Endothelial cell of umbilical vein (primary cell): ENCODE measurements around the gene GPD2. TPM values are rescaled to one million over a fixed set of nuclear protein-coding genes. Genes with fewer than 3 reads are reported as not detected.

Experiments
- BruUV-seq: library from RNA; stranded (reverse); fragments of 400-500 nt; replicated peaks from 2 replicates; lab custom pipeline; 2021; lab: Mats Ljungman, UMichigan
- CTCF ChIA-PET: fragments of 300-600, 350-600 bp; sonication (Branson Sonifier 250); formaldehyde crosslinking; loops from one replicate; lab custom pipeline; 2021; ENCODE audit warnings: antibody characterized with exemption, inconsistent platforms; lab: Charles Lee
- POLR2A ChIA-PET: fragments of 300-600, 350-600 bp; sonication (Branson Sonifier 250); formaldehyde crosslinking; loops from one replicate; lab custom pipeline; 2021; ENCODE audit warnings: antibody characterized with exemption, inconsistent platforms; lab: Charles Lee
- DNase-seq: peaks from one replicate; pipeline ENCODE4 v3.0.0-alpha.2; 2011; ENCODE audit warnings: low read depth, low spot score
- FAIRE-seq: peaks from 2 replicates; lab custom pipeline; 2011; peaks lifted over from hg19 to GRCh38; lab: Jason Lieb, UNC
- H2AFZ ChIP-seq: 2 replicates; pipeline ENCODE4 v1.6.0; 2012; ENCODE audit warnings: low read depth, low read length, control low read depth, inconsistent platforms
- H3K27ac ChIP-seq: 2 replicates; pipeline ENCODE4 v1.5.1; 2011; ENCODE audit warnings: low read depth, mild to moderate bottlenecking, control low read depth, low read length, moderate library complexity; ENCODE audit not compliant: insufficient read depth
- H3K27me3 ChIP-seq, 2 experiments: 2 replicates each; pipeline versions ENCODE4 v1.6.0 to v1.6.1; 2011; ENCODE audit warnings: low read length in 2 of 2, mixed read lengths in 1 of 2; ENCODE audit not compliant: control insufficient read depth in 2 of 2, insufficient read depth in 2 of 2
- H3K36me3 ChIP-seq, 2 experiments: 2 replicates in 1 of 2; 3 replicates in 1 of 2; pipeline ENCODE4 v1.5.1; 2011; ENCODE audit warnings: low read length in 2 of 2, mild to moderate bottlenecking in 1 of 2, moderate library complexity in 1 of 2; ENCODE audit not compliant: control insufficient read depth in 2 of 2, insufficient read depth in 2 of 2; ENCODE audit errors: extremely low read depth in 1 of 2
- H3K4me1 ChIP-seq: 3 replicates; pipeline ENCODE4 v1.5.1; 2011; ENCODE audit warnings: mild to moderate bottlenecking, low read length; ENCODE audit not compliant: control insufficient read depth, insufficient read depth; ENCODE audit errors: extremely low read depth
- H3K4me2 ChIP-seq: 2 replicates; pipeline ENCODE4 v1.6.1; 2011; ENCODE audit warnings: low read length, control low read depth, mixed read lengths; ENCODE audit not compliant: insufficient read depth
- H3K4me3 ChIP-seq, 3 experiments: fragments of 200-600 bp in 1 of 3; sonication (generic), shearing (Covaris generic) in 1 of 3; replicated peaks in 1 of 3; 2 replicates each; pipeline ENCODE4 v1.5.1; 2011 to 2016; ENCODE audit warnings: control low read depth in 3 of 3, low read length in 3 of 3, mild to moderate bottlenecking in 2 of 3, inconsistent platforms in 1 of 3, low read depth in 1 of 3, moderate library complexity in 1 of 3; ENCODE audit not compliant: insufficient read depth in 1 of 3
- H3K79me2 ChIP-seq: 2 replicates; pipeline ENCODE4 v1.6.0; 2012; ENCODE audit warnings: low read length, inconsistent platforms; ENCODE audit not compliant: control insufficient read depth, insufficient read depth
- H3K9ac ChIP-seq: replicated peaks from 2 replicates; pipeline ENCODE3; 2011; ENCODE audit warnings: low read length, control low read depth; ENCODE audit not compliant: insufficient read depth; ENCODE audit errors: extremely low read depth
- H3K9me1 ChIP-seq: replicated peaks from 3 replicates; pipeline ENCODE4 v1.6.0; 2011; ENCODE audit warnings: mild to moderate bottlenecking, low read length; ENCODE audit not compliant: control insufficient read depth, insufficient read depth; ENCODE audit errors: extremely low read depth
- H3K9me3 ChIP-seq: replicated peaks from 2 replicates; pipeline ENCODE4 v1.5.1; 2012; ENCODE audit warnings: low read length, inconsistent platforms; ENCODE audit not compliant: control insufficient read depth, insufficient read depth
- H4K20me1 ChIP-seq: replicated peaks from 2 replicates; pipeline ENCODE3; 2011; ENCODE audit warnings: mild to moderate bottlenecking, low read length; ENCODE audit not compliant: control insufficient read depth, insufficient read depth; ENCODE audit errors: extremely low read depth
- CTCF ChIP-seq, 2 donors: IDR thresholded peaks; 1 replicate in 1 of 2; 2 replicates in 1 of 2; pipeline ENCODE4 v1.5.1; 2011; ENCODE audit warnings: low read length in 2 of 2, mild to moderate bottlenecking in 2 of 2, moderate library complexity in 2 of 2, control low read depth in 1 of 2, inconsistent platforms in 1 of 2, low read depth in 1 of 2; ENCODE audit not compliant: insufficient read depth in 1 of 2; ENCODE audit errors: extremely low read depth in 1 of 2
- EZH2 ChIP-seq: IDR thresholded peaks from 2 replicates; pipeline ENCODE4 v1.6.1; 2012; ENCODE audit warnings: borderline replicate concordance, low read depth, mild to moderate bottlenecking, moderate library complexity, low read length, inconsistent platforms; ENCODE audit not compliant: severe bottlenecking
- FOS ChIP-seq: IDR thresholded peaks from 2 replicates; pipeline ENCODE4 v1.6.1; 2011; ENCODE audit warnings: mild to moderate bottlenecking, low read length, moderate library complexity, borderline replicate concordance; ENCODE audit not compliant: insufficient read depth
- GATA2 ChIP-seq: IDR thresholded peaks from 2 replicates; pipeline ENCODE4 v1.7.0; 2011; ENCODE audit warnings: low read depth, mild to moderate bottlenecking, moderate library complexity, mixed read lengths, low read length; ENCODE audit not compliant: insufficient read length, insufficient read depth
- JUN ChIP-seq: IDR thresholded peaks from 2 replicates; pipeline ENCODE4 v1.6.1; 2011; ENCODE audit warnings: borderline replicate concordance, low read depth; ENCODE audit not compliant: insufficient read length, insufficient read depth
- MAX ChIP-seq: IDR thresholded peaks from 2 replicates; pipeline ENCODE4 v1.6.1; 2011; ENCODE audit not compliant: insufficient read depth, insufficient read length
- MYC ChIP-seq: IDR thresholded peaks from one replicate; pipeline ENCODE4 v1.6.1; 2011; ENCODE audit warnings: mild to moderate bottlenecking, low read depth, low read length
- POLR2A ChIP-seq: IDR thresholded peaks from 2 replicates; pipeline ENCODE4 v1.6.1; 2012; ENCODE audit warnings: low read depth, mild to moderate bottlenecking, control low read depth, low read length
- POLR2AphosphoS5 ChIP-seq: IDR thresholded peaks from 2 replicates; pipeline ENCODE4 v1.6.1; 2012; ENCODE audit warnings: low read depth, mild to moderate bottlenecking, control low read depth, low read length, moderate library complexity; ENCODE audit not compliant: insufficient read depth
- dilution Hi-C: fragments of 300-500 bp; cut with MboI; formaldehyde crosslinking; loops from one replicate; pipeline ENCODE4 v1.15.0; 2019; ENCODE audit warnings: low sequenced_read_pairs; ENCODE audit not compliant: extremely low pct_ligation_motif_present
- intact Hi-C: fragments of 100-400 bp; cut with micrococcal nuclease; formaldehyde crosslinking; loops from one replicate; pipeline ENCODE4 v1.10.0; 2022
- polyA plus RNA-seq, 4 experiments: library from polyadenylated mRNA; depleted of rRNA in 3 of 4; stranded (reverse) in 3 of 4; unstranded in 1 of 4; fragments of >200 nt; gene quantifications; 2 replicates each; pipeline versions ENCODE4 v1.2.1 to v1.2.3, GENCODE V29; 2011 to 2012; ENCODE audit warnings: missing spikeins in 1 of 4
- total RNA-seq: library from RNA; stranded (reverse); gene quantifications from 2 replicates; pipeline ENCODE4 v1.2.3, GENCODE V29; 2021

GPD2 gene
- total and polyA plus RNA-seq, 2 donors (not counting 3 experiments of a cell fraction or from before 2014, with no cell fraction given), result 6.6 to 37.0 TPM

- Histone ChIP-seq H2AFZ (no peak overlapping the region), H3K4me2 (no peak overlapping the region), H3K4me1 (no peaks in the 10 kb centered on the region), H3K79me2 (no peaks in the 10 kb centered on the region), H3K4me3 (no peak overlapping the region), H3K27ac (no peak overlapping the region), H3K9me1 (no peaks in the 10 kb centered on the region), H3K9me3 (no peaks in the 10 kb centered on the region), H3K36me3 (peaks cover 0 to 2% of the 10 kb centered on the region in 2 experiments), H4K20me1 (no peaks in the 10 kb centered on the region), H3K9ac (no peak overlapping the region), H3K27me3 (no peaks in the 10 kb centered on the region)
- ChIA-PET POLR2A (no interaction called here), CTCF (no interaction called here)
- dilution Hi-C loops, result no loop called here
- DNase-seq (no peak), FAIRE-seq (no peak)
- TF ChIP-seq POLR2A (no peak), MAX (no peak), JUN (no peak), EZH2 (no peak), MYC (no peak), CTCF (IDR thresholded peaks at IDR 0.05; ENCODE audit: extremely low read depth in 1 of 2, insufficient read depth in 1 of 2, low read depth in 1 of 2, low read length in 2 of 2) (no peak), POLR2AphosphoS5 (no peak), FOS (no peak), GATA2 (no peak)
- intact Hi-C loops, result no loop called here
- no TSS peak for BruUV-seq
These were observed 40.6 kb downstream of the GPD2 start for GRCh38 chr2:156476850-156477206.
